ENCODE results near the gene BFAR.
"Not testable (repeated sequence)": the region's sequence is repeated elsewhere in the genome, so short reads cannot be mapped to it uniquely, and the experiment has no call there.

BFAR gene

DNA sequence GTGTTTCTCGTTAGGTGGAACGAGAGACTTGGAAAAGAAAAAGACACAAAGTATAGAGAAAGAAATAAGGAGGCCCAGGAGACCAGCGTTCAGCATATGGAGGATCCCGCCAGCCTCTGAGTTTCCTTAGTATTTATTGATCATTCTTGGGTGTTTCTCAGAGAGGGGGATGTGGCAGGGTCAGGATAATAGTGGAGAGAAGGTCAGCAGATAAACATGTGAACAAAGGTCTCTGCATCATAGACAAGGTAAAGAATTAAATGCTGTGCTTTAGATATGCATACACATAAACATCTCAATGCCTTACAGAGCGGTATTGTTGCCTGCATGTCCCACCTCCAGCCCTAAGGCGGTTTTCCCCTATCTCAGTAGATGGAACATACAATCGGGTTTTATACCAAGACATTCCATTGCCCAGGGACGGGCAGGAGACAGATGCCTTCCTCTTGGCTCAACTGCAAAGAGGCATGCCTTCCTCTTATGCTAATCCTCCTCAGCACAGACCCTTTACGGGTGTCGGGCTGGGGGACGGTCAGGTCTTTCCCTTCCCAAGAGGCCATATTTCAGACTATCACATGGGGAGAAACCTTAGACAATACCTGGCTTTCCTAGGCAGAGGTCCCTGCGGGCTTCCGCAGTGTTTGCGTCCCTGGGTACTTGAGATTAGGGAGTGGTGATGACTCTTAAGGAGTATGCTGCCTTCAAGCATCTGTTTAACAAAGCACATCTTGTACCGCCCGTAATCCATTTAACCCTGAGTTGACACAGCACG lies 3.6 kb downstream of the BFAR start:
- not testable (repeated sequence) for DNase-seq

DNA sequence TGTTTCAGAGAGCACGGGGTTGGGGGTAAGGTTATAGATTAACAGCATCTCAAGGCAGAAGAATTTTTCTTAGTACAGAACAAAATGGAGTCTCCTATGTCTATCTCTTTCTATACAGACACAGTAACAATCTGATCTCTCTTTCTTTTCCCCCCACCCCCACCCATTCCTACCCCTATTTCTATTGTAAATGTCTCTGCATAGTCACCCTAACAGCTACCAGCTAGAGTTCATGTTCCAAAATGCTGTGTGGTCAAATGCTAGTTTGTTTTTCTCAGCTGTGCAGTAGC lies 4.1 kb downstream of the BFAR start:
- DNase-seq, result not testable (repeated sequence)

DNA sequence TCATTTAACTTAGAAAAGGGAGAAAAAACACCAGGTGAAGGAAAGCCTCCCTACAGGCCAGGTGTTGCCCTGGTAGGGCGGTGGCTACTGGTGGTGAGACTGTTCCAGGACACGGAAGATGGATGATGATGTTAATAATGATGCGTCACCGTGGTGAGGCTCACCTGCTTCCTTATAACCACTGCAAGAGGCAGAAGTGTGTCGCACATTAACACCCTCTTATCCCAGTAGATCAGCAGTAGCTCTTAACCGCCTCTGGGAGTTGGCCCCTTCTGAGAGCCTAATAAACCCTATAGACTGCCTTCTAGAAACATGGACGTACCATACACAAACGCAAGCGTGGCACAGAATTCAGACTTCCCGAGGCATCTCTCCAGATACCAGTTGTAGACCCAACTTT lies 7.8 kb downstream of the BFAR start:
- DNase-seq, result no peak

DNA sequence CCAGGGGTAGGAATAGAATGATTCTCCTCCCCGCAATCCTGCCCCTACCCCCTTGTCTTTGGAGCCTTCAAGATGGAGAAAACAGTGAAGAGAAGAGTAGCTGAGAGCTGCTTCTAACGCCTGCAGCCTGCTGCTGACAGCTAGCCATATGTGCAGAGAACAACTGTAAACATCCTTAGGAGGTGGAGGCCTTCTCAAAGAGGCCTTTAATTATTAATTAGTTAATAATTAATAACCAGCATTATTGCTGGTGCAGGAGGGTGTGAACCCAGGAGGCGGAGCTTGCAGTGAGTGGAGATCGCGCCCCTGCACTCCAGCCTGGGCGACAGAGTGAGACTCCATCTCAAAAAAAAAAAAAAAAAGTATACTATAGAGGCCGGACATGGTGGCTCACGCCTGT lies 8.5 kb downstream of the BFAR start:
- no peak for DNase-seq

DNA sequence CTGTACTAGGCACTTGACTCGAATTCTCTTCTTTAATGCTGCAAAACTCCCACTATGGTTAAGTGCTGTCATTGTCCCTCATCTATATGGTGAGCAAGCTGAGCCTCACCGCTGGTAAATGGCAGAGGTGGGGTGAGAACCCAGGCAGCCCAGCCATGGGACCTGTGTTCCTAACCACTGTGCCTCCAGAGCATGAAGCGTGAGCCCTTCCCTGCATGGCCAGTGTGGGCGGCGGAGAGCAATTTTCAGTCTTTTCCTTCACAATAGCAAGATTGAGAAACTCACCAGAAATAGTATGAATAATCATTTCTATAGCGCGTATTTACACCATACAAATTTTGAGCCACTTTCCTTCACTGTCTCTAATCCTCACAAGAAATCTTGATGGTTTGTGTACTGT lies 9.2 kb downstream of the BFAR start:
- DNase-seq, result no peak

DNA sequence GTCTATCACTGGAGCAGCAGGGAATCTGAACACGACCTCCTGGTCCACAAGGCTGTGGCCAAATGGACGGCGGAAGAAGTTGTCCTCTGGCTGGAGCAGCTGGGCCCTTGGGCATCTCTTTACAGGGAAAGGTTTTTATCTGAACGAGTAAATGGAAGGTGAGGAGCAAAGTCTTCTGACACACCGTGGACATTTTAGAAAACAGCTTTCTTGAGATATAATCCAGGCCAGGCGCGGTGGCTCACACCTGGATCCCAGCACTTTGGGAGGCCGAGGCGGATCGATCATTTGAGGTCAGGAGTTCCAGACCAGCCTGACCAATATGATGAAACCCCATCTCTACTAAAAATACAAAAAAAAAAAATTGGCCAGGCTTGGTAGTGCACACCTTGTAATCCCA lies 17.1 kb downstream of the BFAR start:
- no peak for DNase-seq

DNA sequence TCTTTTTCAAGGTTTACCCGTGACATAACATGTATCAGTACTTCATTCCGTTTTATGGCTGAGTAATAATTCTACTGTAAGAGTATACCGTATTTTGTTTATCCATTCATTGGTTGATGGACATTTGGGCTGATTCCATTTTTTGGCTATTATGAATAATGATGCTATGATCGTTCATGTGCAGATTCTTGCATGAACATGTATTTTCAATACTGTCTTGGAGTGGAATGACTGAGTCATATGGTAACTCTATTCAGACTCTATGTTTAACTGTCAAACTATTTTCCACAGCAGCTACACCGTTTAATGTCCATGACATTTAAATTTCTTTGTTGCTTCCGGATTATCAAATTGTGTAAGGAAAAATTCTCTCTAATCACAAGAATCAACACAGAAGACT lies 17.9 kb downstream of the BFAR start:
- DNase-seq, result no peak

DNA sequence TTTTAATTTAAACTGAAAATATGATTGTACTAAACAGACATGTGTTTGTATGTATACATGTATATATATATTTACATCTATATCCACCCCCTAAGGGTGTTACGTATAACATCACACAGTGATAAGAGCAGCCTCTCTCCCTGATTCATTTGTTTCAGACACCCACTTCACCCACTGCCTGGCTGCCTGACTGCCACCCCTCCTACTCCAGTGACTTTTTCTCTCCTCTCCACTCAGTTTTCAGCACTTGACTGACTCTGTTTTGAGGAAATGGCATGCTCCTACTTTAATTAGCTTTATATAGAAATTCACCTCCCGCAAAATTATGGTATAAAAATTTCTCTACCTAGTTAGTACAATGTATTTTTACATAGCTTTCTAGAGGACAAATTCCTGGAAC lies 20.0 kb downstream of the BFAR start:
- no peak for DNase-seq

DNA sequence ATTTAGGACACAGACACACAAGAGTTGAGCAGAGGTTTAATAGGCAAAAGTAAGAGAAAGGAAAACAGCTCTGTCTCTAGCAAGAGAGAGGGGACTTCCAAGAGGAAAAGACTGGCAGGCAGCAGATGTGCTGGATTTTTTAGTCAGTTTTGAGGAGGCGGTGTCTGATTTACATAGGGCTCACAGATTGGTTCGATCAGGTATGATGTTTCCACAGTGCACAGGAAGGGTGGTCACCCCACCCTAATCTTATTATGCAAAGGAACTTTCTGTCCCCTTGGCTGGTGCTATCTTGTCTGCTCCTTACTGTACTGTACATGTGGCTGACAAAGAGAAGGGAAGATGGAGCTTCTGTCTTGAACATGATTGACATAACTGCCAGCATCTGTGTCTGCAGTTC lies 25.3 kb downstream of the BFAR start:
- no peak for DNase-seq

DNA sequence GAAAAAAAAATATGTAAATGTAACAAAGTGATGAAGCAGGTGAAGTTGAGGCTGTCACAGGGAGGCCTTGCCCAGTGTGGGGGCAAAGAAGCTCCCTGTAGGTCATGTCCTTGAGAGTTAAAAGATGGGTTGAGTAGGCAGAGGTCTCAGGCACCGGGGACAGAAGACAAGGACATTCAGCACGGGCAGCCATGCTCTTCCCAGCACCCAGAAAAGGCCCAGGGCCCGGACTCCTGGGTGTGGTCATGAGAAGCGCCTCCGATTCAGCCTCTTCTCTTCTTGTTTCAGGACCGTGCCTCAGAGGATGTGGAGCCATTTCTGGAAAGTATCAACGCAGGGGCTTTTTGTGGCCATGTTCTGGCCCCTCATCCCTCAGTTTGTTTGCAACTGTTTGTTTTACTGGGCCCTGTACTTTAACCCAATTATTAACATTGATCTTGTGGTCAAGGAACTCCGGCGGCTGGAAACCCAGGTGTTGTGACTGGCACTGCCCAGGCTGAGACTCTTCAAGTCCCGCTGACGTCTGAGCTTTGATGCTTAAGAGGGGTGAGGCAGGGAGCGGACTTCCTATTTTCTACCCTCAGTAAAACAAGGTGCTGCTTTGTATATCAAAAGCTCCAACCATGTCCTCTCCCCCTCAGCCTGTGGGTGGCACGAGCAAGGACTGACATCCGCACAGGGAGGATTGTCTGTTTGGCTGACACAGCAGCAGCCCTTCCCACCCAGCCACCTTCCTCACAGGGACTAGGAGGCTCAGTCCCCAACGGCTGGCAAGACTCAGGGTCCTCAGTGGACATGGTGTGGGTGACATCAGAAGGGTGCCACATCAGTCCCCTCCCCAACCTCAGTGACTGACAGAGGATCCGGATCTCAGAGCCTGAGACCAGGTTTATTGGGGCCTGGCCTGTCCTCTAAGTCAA lies 34.9 kb downstream of the BFAR start:
- DNase-seq, result no peak

DNA sequence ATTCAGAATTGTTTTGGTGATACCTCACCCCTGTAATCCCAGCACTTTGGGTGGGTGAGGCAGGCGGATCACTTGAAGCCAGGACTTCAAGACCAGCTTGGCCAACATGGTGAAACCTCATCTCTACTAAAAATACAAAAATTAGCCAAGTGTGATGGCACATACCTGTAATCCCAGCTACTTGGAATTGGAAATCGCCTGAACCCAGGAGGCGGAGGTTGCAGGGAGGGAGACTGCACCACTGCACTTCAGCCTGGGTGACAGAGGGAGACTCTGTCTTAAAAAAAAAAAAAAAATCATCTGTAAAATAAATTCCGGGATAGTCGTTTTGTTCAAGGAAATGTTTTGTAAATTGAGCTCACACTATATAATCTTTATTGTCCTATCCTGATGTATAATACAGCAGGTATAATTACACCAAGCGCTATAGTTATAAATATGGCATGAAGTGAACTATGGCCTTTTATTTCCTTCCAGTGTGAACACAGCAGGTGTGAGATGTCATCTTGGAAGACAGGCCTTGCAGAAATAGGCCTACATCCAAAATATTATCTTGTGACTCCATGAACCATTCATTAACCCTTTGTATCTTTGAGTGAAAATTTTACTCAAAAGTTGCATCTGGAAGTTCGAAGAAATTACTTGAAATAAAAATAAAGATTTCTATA lies 35.9 kb downstream of the BFAR start:
- DNase-seq, result no peak

DNA sequence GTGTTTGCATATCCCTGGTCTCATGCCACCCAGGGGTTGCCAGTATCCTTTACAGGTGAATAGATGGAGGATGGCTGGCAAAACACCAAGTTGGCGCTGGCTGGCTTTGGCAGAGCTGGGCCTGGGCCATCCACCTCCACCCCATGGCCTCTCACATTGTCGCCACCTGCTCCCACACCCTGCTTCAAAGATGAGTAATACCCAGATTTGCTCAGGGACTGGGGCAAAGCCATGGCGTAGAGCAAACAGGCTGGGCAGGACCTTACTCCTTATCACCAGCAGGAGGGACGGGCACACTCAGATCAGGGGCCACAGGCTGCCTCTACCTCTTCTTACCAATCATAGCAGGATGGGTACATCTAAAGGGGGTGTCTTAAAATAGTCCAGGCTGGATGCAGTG lies 37.0 kb downstream of the BFAR start:
- no peak for DNase-seq

DNA sequence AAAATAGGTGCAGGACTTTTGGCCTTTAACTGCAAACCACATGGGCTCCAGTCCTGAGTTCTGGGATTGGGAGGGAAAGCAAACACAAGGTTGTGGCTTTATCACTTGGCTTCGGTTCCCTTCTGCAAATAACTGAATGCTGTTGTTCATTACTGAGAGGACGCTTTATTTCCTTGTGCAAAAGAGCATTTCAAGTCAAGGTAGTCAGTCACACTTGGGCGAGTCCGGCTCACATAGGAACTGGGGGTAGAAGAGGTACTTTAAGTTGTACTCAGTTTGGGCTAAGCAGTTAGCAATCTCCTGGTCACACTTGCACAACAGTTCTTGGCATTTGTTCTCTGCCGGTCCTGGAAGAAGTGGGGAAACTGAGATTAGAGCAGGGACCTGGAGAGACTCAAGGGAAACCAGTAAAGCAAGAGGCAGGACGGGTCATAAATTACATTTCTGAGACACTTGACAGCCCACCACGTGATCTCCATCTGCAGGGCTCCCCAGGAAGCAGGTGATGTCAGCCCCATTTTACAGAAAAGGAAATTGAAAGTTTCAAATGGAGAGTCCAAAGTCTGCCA lies 39.7 kb downstream of the BFAR start:
- no peak for DNase-seq

DNA sequence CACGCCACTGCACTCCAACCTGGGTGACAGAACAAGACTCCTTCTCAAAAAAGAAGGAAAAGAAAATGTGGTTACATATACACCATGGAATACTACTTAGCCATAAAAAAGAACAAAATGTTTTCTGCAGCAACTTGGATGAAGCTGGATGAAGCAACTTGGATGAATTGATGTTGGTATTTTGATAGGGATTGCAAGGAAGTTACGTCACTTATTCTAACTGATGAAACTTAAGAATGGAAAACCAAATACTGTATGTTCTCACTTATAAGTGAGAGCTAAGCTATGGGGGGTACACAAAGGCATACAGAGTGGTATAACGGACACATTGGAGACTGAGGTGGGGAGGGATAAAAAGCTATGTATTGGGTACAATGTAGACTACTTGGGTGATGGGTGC lies 43.9 kb downstream of the BFAR start:
- no peak for DNase-seq

DNA sequence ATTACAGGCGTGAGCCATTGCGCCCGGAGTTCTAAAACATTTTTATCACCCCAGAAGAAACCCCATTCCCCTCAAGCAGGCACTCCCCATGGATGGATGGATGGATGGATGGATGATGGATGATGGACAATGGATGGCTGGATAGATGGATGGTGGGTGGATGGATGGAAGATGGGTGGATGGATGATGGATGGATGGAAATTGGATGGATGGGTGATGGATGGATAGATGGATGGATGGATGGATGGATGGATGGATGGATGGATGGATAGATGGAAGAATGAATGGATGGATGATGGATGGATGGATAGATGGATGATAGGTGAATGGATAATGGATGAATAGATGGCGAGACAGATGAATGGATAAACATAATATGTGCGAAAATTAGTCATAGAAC lies 44.9 kb downstream of the BFAR start:
- no peak for DNase-seq

DNA sequence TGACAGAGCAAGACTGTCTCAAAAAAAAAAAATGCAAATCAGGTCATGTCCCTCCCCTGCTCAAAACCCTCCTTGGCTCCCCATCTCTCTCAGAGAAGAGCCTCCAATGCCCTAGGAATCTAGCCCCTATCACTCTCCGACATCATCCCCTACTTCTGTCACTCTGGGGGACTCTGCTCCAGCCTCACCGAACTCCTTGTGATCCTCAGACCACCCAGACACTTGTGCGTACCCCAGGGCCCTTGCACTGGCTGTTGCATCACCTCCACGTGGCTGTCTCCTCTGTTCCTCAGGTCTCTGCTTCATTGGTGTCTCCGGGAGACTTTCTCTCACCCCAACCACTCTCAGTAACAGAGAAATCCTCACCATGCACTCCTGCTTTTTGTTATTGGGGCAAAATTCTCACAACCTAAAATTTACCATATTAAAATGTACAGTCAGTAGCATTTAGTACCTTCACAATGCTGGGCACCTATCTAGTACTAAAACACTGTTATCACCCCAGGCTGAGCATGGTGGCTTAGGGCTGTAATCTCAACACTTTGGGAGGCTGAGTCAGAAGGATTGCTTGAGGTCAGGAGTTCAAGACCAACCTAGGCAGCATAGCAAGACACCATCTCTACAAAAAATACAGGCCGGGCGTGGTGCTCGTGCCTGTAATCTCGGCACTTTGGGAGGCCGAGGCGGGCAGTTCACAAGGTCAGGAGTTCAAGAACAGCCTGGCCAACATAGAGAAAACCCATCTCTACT lies 46.2 kb downstream of the BFAR start:
- no peak for DNase-seq

DNA sequence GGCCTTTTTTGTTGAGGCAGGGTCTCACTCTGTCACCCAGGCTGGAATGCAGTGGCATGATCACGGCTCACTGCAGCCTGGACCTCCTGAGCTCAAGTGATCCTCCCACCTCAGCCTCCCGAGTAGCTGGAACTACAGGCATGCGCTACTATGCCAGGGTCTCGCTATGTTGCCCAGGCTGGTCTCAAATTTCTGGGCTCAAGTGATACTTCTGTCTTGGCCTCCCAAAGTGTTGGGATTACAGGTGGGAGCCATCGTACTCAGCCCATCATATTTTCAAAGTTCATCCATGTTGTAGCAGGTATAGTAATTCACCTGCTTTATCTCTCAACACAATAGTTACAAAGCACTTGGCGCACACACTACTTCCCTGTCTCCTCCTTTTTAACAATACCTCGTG lies 47.6 kb downstream of the BFAR start:
- DNase-seq, result not testable (repeated sequence)

DNA sequence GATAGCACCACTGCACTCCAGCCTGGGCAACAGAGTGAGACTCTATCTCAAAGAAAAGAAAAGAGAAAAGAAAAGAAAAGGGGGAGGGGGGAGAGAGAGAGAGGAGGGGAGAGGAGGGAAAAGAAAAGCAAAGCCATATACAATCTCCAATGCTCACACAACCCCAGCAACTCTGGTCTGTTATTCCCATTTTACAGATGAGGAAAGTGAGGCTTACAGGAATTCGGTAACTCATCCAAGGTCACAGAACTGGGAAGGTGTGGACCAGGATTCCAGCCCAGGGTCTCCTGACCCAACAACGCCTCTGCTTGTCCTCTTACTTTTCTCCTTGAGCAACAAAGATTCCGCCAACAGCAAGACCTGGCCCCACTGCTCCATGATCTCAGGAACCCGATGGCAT lies 48.4 kb downstream of the BFAR start:
- no peak for DNase-seq

DNA sequence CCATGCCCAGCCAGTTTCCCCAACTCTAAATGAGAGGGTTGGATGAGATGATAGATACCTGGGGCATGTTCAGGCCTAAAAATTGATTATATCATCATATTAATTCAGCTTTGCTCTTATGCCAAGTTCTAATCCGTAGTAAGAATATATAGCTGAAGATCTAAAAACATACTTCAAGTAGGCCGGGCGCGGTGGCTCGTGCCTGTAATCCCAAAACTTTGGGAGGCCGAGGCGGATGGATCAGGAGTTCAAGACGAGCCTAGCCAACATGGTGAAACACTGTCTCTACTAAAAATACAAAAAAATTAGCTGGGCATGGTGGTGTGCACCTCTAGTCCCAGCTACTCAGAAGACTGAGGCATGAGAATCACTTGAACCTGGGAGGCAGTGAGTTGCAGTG lies 49.4 kb downstream of the BFAR start:
- DNase-seq, result no peak

DNA sequence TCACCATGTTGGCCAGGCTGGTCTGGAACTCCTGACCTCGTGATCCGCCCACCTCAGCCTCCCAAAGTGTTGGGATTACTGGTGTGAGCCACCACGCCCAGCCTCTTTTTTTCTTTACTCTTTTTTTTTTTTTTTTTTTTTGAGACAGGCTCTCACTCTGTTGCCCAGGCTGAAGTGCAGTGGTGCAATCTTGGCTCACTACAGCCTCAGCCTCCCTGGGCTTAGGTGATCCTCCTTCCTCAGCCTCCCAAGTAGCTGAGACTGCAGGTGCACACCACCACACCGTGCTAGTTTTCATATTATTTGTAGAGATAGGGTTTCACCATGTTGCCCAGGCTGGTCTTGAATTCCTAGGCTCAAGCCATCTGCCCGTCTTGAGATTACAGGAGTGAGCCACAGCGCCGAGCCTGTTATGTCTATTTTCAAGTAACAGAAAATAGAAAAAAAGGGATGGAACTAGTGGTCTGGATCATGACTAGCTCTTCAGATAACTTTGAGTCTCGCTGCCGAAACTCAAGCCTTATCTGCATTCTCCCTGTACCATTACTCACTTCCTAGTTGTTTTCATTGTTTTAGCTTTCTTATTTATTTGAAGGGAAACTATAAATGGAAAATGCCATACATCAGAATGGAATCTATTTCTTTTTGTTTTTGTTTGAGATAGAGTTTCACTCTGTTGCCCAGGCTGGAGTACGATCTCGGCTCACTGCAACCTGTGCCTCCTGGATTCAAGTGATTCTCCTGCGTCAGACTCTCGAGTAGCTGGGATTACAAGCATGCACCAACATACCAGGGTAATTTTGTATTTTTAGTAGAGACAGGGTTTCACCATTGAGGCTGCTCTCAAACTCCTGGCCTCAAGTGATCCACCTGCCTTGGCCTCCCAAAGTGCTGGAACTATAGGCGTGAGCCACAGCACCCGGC lies 53.4 kb downstream of the BFAR start:
- not testable (repeated sequence) for DNase-seq

DNA sequence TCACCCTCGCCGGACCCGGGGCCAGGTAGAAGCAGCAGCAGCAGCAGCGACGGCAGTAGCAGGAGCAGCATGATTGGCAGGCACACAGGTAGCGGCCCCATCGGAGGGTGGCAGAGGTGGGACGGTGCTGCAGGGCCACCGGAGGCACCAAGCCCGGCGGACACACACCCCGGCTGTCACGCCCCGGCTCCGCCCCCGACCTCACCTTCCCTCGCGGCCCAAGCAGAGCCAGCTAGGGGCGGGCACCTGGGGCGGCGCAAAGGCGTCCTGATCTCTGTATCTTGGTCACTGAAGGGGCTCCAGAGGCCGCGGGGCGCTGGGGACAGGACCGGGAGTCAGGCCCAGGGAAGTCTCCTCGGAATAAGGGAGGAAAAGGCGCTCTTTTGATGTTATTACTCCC lies 61.4 kb downstream of the BFAR start, which contains the start of gene PLA2G10:
Gene PLA2G10, minus strand, starts transcription at position 180 of the 400 bp plus-strand sequence. Its CDS starts 79 bp downstream, at position 101.
- not testable (repeated sequence) for DNase-seq

DNA sequence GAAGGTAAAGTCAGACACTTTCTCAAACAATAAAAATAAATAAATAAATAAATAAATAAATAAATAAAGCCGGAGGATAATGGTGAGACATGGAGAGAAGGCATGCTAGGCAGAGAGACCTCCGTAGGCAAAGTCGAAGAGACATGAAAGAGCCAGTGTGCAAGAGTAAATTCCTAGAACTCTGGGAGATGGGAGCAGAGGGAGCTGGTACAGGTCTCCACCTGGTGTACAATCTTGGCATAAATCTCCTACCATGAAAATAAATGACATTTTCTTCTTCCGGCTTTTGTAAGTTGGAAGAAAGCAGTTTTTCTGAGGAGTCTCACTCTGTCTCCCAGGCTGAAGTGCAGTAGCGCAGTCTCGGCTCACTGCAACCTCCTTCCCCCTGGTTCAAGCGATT lies 69.1 kb downstream of the BFAR start:
- not testable (repeated sequence) for DNase-seq
